ENCODE results near the gene KLHL36. TPM values are rescaled to one million over a fixed set of nuclear protein-coding genes. Genes with fewer than 3 reads are reported as not detected.

The KLHL36 gene
- total and polyA plus RNA-seq, 10 donors, result 17.8 to 93.6 (median 66.9) TPM

GRCh38 chr16:84678541-84678940, 30.2 kb downstream of the KLHL36 start:
- no peak overlapping the region for H3K27ac ChIP-seq
- no peaks in the 10 kb centered on the region for H3K4me1 ChIP-seq
- intact Hi-C loops (cut with DNase I; ENCODE audit: low total_unique reads), result no loop called here
- no peak for DNase-seq
- TF ChIP-seq CTCF (IDR thresholded peaks at IDR 0.05 in 8 of 11, conservative IDR thresholded peaks at IDR 0.05 in 3 of 11), result no peak
- no peak for TF ChIP-seq POLR2AphosphoS5 (IDR thresholded peaks at IDR 0.05)
- no peak for TF ChIP-seq POLR2A (IDR thresholded peaks at IDR 0.05)
- no peak overlapping the region for H3K4me3 ChIP-seq
- H3K36me3 ChIP-seq, result no peaks in the 10 kb centered on the region
- 88 to 94% (median 92%) methylated on average over 9 of the region's 9 CpGs for WGBS, 5 donors
- H3K27me3 ChIP-seq (replicated peaks in 1 of 7), result no peaks in the 10 kb centered on the region
- H3K9me3 ChIP-seq, result no peaks in the 10 kb centered on the region

GRCh38 chr16:84680165-84680842, 32.0 kb downstream of the KLHL36 start:
- Histone ChIP-seq H3K27me3 (replicated peaks in 1 of 7) (peaks cover 0 to 9% (median 0%) of the 10 kb centered on the region in 7 donors), H3K36me3 (no peaks in the 10 kb centered on the region), H3K4me3 (no peak overlapping the region), H3K9me3 (no peaks in the 10 kb centered on the region), H3K27ac (no peak overlapping the region), H3K4me1 (no peaks in the 10 kb centered on the region)
- no peak for DNase-seq
- intact Hi-C loops (cut with DNase I; ENCODE audit: low total_unique reads), result no loop called here
- 74 to 88% (median 78%) methylated on average over 10 of the region's 10 CpGs for WGBS, 5 donors
- TF ChIP-seq CTCF (IDR thresholded peaks at IDR 0.05 in 8 of 11, conservative IDR thresholded peaks at IDR 0.05 in 3 of 11) (no peak), POLR2AphosphoS5 (IDR thresholded peaks at IDR 0.05) (no peak), POLR2A (IDR thresholded peaks at IDR 0.05) (no peak)

- H3K27ac ChIP-seq, result no peak overlapping the region
- H3K27me3 ChIP-seq (replicated peaks in 1 of 7), result peaks cover 0 to 9% (median 0%) of the 10 kb centered on the region in 7 donors
- no peak overlapping the region for H3K4me3 ChIP-seq
- no peak for DNase-seq
- no peaks in the 10 kb centered on the region for H3K9me3 ChIP-seq
- TF ChIP-seq CTCF (IDR thresholded peaks at IDR 0.05 in 8 of 11, conservative IDR thresholded peaks at IDR 0.05 in 3 of 11) (no peak), POLR2AphosphoS5 (IDR thresholded peaks at IDR 0.05) (no peak), POLR2A (IDR thresholded peaks at IDR 0.05) (no peak)
- H3K4me1 ChIP-seq, result no peaks in the 10 kb centered on the region
- intact Hi-C loops (cut with DNase I; ENCODE audit: low total_unique reads), result no loop called here
- H3K36me3 ChIP-seq, result no peaks in the 10 kb centered on the region
- WGBS, 5 donors, result 89 to 96% (median 93%) methylated on average over 4 of the region's 4 CpGs
These were observed 32.7 kb downstream of the KLHL36 start for GRCh38 chr16:84680843-84681629.

Measured in spleen (tissue), 11 donors.